Left renal cortex interstitium (tissue), 4 donors: ENCODE data around the gene EGFL6. TPM values are rescaled to one million over a fixed set of nuclear protein-coding genes. Genes with fewer than 3 reads are reported as not detected.
"Not testable (repeated sequence)": the region's sequence is repeated elsewhere in the genome, so short reads cannot be mapped to it uniquely, and the experiment has no call there.

ENCODE experiments used
- DNase-seq, 4 donors: peaks; one replicate each; pipeline ENCODE4 v3.0.0-alpha.2; 2013; ENCODE audit warnings: low read depth in 4 of 4, low spot score in 2 of 4, missing footprints in 1 of 4
- polyA plus RNA-seq, 4 donors: library from polyadenylated mRNA; unstranded; fragments of 120-200 nt; gene quantifications; one replicate each; pipeline ENCODE4 v1.2.1, GENCODE V29; 2013; ENCODE audit not compliant: insufficient read length in 4 of 4

EGFL6 gene
- polyA plus RNA-seq, 4 donors: 18.8 to 36.6 (median 22.0) TPM

GRCh38 chrX:13587786-13588477, 18.5 kb downstream of the EGFL6 start:
- no peak for DNase-seq

DNA sequence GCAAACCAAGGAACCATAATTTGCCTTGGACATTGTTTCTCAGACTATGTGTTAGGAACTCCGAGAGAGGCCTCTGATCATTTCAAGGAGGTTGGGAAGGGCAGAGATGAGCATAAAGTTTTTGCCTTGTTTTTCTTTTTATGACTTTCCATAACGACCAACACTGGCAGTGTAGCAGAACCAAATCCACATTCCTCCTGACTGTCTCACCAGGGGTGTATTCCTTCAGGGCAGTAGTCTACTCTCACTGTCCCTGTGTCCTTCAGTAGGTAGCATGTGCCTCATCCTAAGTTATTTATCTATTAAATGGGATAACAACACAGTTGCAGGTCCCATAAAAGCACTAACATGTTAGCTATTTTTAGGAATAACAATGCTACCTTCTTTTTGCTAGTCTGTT, 20.8 kb downstream of the EGFL6 start:
- DNase-seq: no peak

- DNase-seq: no peak
Observed at GRCh38 chrX:13590914-13591313, 21.5 kb downstream of the EGFL6 start.

GRCh38 chrX:13597874-13598273, 28.5 kb downstream of the EGFL6 start:
- DNase-seq: no peak

DNA sequence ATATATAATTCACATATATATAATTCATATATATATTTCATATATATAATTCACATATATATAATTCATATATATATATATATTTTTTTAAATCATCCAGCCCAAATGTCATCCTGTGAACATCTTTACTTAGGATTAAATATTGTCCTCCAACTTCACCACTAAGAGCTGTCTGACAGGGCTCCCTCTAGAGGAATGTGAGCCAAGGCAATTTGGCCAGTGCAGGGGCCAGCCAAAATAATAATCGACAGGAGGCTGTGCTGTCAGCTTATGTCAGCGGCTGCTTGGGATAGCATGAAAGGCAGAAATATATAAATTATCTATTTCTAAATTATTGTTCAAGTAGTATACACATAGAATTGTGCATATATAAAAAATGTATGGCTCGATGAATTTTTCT, 29.5 kb downstream of the EGFL6 start:
- no peak for DNase-seq

GRCh38 chrX:13599491-13599890, 30.1 kb downstream of the EGFL6 start:
- no peak for DNase-seq

DNA sequence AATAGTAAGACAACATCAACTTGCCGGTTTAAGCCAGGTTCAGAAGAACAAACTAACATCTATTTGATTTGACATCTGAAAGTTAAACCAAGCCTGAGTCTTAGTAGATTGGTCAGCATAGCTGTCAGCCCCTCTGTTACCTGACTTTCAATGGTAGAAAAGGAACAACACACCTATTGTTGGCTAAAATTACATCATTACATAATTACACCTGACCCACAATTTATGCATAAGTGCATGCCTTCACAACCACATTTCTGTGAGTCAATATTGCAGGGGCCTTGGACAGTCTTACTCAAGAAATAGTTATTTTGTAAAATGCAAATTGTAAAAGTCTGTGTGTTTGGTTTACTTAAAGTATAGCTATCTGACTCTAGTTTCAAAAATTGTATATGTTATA, 36.2 kb downstream of the EGFL6 start:
- no peak for DNase-seq

GRCh38 chrX:13607331-13607995, 38.1 kb downstream of the EGFL6 start:
- DNase-seq: no peak

DNA sequence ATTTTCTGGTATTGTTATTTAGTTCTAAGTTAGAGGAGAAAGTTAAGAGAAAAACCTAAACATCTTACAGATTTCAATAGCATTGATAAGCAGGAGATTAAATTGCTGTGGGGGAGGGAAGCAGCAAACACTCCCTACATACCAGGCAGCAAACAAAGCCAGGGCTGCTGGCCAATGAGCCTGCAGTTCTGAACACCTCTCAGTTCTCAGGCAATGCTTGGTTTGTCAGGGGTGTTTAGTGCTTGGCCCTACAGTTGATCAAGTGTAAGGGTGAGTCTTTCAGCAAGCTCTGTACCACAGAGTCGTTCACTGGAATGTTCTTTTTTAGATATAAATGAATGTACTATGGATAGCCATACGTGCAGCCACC, 38.6 kb downstream of the EGFL6 start:
- no peak for DNase-seq

- no peak for DNase-seq
Observed at GRCh38 chrX:13614154-13614553, 44.8 kb downstream of the EGFL6 start.

- no peak for DNase-seq
Observed at GRCh38 chrX:13620207-13620606, 50.8 kb downstream of the EGFL6 start.

DNA sequence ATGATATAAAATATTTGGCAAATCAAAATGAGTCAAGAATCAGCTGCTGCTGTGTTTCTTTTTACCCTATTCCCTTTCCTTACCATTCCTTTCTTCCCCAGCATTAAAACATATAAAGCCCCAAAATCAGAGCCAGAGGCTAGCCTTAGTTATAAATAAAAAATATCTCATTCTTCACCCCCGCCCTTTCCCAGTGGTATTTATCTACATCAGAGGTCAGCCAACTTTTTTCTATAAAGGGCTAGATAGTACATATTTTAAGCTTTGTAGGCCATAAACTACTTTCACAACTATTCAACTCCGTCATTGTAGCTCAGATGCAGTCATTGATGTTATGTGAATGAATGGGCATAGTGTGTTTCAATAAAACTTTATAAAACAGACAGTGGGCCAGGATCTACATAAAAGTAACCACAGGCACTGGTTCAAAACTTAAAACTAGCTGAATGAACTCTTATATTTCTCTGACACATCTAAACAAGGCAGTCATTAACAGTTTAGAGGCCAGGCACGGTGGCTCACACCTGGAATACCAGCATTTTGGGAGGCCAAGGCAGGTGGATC, 53.1 kb downstream of the EGFL6 start:
- DNase-seq: no peak

DNA sequence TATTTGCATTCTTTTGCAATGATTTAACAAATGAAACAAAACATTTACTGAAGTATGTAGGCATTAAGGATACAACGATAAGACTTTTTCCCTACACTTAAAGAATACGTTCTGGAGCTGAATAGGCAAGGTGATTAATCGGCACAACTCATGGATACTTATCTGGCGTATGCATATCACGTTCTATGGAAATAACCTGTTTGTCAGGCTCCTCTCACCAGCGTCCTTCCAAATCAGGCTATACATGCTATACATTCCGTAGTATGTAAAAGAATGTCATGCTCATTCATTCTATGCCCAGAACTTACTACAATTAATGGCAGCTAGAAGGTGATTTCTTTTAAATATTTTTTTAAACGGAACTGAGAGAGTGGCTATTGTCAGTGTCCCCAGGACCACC, 57.9 kb downstream of the EGFL6 start:
- DNase-seq: no peak

- not testable (repeated sequence) for DNase-seq
Observed at GRCh38 chrX:13637224-13637623, 67.8 kb downstream of the EGFL6 start.

GRCh38 chrX:13638021-13638420, 68.6 kb downstream of the EGFL6 start:
- DNase-seq: no peak

DNA sequence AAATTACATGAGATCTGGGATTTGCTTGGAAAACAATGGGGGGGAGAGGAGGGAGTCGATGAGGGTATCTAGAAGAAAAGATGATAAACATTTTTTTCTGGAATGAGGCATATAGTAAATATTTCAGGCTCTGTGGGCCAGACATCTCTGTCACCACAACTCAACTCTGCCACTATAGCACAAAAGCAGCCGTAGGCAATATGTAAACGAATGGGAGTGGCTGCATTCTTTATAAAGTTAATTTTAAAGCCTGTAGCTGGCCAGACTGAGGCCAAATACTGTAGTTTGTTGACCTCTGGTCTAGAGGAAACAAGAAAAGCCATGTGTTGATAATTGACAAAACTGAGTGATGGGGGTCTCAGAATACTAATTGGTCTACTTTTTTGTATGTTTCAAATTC, 69.4 kb downstream of the EGFL6 start:
- DNase-seq: no peak

DNA sequence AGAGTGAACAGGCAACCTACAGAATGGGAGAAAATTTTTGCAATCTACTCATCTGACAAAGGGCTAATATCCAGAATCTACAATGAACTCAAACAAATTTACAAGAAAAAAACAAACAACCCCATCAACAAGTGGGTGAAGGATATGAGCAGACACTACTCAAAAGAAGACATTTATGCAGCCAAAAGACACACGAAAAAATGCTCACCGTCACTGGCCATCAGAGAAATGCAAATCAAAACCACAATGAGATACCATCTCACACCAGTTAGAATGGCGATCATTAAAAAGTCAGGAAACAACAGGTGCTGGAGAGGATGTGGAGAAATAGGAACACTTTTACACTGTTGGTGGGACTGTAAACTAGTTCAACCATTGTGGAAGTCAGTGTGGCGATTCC, 72.3 kb downstream of the EGFL6 start:
- not testable (repeated sequence) for DNase-seq

- no peak for DNase-seq
Observed at GRCh38 chrX:13645464-13646153, 76.2 kb downstream of the EGFL6 start.

- peak in 1 of 4 donors; percentile 58 for DNase-seq
Observed at GRCh38 chrX:13646154-13646549, 76.8 kb downstream of the EGFL6 start.

- DNase-seq: no peak
Observed at GRCh38 chrX:13647709-13648212, 78.4 kb downstream of the EGFL6 start.

GRCh38 chrX:13648336-13648735, 78.9 kb downstream of the EGFL6 start:
- not testable (repeated sequence) for DNase-seq
